HG03175 (cell line): ENCODE data around the gene UTF1.
"Not testable (repeated sequence)": the region's sequence is repeated elsewhere in the genome, so short reads cannot be mapped to it uniquely, and the experiment has no call there.

Experiments used
- ATAC-seq: cut with Tn5 transposase; IDR thresholded peaks from one replicate; pipeline ENCODE4 v1.9.1; 2021; ENCODE audit warnings: mild to moderate bottlenecking, moderate library complexity; ENCODE audit not compliant: unreplicated experiment

Gene UTF1

DNA sequence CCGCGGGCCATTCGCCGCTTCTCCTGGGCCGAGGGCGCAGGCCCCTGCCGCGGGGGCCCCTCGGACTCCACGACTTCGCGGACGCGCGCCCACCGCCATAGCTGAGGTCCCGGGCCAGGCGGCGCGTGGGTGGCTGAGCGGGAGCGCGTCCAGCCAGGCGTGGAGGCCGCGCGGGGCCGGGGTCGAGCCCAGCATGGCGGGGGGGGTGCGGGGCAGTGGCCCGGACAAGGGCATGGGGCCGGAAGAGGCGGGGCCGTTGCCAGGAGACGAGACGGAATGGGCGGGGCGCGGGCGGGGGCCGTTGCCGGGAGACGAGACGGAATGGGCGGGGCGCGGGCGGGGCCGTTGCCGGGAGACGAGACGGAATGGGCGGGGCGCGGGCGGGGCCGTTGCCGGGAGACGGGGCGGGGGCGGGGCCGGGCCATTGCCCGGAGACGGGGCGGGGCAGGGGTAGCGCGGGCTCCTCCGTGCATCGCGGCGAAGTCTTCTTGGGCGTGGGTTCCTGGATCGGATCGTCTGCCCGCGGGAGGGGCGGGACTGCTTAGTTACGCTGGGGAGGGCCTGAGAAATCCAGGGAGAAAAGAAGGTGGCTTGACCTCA, 31.8 kb downstream of the UTF1 start:
- ATAC-seq, result peak; percentile 58

DNA sequence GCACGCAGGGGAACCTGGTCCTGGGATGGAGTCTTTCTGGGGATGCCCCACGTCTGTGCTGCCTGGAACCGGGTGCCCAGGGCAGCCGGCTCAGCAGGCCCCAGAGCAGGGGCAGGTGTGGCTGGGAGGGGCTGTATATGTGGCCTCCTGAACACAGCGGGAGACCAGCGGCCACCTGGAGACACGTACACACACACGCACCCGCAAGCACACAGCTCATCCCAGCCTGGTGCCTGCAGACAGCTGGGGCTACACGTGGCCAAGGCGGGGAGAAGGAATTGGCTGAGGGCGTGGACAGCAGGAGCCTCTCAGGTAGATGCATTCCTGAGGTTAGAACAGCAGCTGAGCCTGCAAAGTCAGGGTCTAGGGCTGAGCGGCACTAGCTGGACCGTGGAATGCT, 32.7 kb downstream of the UTF1 start:
- ATAC-seq, result no peak

GRCh38 chr10:133263674-133264073, 33.7 kb downstream of the UTF1 start:
- no peak for ATAC-seq

DNA sequence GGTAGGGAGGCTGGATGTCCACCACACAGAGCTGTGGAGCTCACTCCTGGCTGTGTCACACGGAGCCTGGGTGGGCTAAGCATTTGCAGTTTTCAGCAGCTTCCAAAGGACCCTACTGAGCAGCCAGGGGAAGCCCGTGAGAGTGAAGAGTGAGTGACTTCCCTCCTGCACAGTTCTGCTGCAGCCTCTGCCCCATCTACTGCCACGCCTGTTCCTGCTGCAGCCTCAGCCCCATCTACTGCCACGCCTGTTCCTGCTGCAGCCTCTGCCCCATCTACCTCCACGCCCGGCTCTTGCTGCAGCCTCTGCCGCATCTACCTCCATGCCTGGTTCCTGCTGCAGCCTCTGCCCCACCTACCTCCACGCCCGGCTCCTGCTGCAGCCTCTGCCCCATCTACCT, 34.4 kb downstream of the UTF1 start:
- ATAC-seq, result no peak

DNA sequence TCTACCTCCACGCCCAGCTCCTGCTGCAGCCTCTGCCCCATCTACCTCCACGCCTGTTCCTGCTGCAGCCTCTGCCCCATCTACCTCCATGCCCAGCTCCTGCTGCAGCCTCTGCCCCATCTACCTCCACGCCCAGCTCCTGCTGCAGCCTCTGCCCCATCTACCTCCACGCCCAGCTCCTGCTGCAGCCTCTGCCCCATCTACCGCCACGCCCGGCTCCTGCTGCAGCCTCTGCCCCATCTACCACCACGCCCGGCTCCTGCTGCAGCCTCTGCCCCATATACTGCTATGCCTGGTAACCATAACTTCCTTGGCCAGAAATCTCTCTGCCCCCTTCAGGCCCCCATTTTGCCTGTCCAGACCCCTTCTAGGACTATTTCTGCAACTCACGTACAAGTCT, 35.0 kb downstream of the UTF1 start:
- ATAC-seq, result not testable (repeated sequence)

- no peak for ATAC-seq
These were observed 36.2 kb downstream of the UTF1 start for GRCh38 chr10:133266056-133266795.

DNA sequence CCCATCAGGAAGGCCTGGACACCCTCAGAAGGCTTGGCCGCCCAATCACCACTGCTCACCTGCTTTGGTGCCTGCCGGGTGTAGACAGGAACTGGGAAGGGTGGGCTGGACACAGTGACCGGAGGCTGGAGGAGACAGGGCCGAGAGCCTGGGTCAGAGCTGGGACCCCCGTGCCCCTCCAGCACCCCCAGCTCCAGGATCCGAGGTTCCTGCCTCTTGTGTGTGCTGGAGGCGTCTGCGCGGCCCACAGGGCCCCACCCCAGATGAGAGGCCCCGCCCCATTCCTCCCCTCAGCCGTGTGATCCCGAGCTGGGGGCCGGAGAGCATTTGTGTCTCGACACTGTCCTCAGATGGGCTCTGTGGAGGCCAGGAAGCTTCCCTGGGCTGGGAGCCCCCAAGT, 37.3 kb downstream of the UTF1 start:
- no peak for ATAC-seq

- ATAC-seq, result no peak
These were observed 37.8 kb downstream of the UTF1 start for GRCh38 chr10:133267829-133268228.

GRCh38 chr10:133268532-133268931, 38.5 kb downstream of the UTF1 start:
- no peak for ATAC-seq

DNA sequence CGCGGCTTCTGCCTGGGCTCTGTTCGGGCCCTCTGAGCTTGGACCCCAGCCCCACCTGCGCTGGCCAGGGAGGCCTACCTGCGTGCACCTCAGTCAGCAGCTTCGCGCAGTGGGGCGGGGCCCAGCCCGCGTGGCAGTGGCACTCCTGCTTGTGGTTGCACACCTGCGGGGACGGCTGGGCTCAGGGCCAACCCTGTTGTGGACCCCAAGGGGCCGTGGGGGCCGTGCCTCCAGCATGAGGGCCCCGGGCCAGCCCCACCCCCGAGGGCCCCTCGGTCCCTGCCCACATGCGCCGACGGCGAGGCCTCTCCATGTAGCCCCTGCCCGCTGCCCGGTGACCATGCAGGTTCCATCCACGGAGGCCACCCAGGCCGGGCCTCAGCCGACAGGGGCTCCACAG, 39.4 kb downstream of the UTF1 start:
- no peak for ATAC-seq

- ATAC-seq, result no peak
These were observed 40.2 kb downstream of the UTF1 start for GRCh38 chr10:133270204-133270603.

DNA sequence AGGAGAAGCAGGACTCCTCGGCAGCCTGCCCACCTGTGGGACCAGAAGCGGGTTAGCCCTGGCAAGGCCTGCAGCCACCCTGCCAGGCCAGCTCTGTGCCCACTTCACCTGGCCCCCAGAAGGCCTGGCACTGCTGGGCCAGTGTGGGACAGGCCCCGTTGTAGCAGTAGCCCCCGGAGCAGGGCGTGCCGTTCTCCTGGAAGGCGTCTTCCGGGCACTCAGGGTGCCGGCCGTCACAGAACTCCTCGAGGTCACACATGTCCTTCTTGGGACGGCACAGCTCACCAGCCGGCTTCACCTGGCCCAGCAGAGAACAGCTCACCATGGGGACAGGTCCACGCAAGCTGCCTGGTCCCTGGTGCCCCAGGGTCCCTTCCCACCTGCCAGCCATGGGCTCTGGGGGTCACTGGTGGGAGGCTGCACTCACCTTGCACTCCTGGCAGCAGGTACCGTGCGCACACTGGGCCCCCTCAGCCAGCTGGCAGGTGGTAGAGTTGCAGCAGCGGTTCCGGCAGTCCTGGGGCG, 40.8 kb downstream of the UTF1 start:
- no peak for ATAC-seq

GRCh38 chr10:133271521-133272300, 41.7 kb downstream of the UTF1 start:
- ATAC-seq, result no peak

DNA sequence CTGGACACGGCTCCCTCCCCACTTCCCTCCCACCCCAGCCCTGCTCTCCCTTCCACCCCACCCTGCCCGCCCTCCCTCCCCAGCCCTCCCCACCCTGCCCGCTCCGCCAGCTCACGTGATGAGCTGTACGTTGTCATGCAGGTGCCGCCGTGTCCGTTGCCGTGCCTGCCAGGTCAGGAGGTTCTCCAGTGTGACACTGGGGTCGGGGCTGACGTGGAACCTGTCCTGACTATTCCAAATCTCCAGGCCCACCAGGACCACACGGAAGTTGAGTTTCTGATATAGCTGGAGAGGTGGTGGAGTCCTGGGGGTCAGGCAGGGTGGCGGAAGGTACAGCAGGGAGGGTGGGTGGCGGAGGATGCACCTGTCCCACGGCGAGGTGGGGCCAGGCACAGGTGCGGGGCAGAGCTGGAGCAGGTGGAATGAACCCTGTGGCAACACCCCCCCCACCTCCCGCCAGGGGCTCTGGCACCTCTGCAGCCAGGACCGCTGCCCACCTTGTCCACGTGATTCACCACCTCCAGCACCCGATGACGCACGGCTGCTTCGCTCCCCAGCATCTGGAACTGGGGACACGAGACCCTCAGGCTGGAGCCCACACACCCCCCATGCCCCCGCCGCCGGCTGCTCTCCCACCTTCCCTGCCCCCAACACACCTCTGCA, 42.4 kb downstream of the UTF1 start:
- ATAC-seq, result no peak

DNA sequence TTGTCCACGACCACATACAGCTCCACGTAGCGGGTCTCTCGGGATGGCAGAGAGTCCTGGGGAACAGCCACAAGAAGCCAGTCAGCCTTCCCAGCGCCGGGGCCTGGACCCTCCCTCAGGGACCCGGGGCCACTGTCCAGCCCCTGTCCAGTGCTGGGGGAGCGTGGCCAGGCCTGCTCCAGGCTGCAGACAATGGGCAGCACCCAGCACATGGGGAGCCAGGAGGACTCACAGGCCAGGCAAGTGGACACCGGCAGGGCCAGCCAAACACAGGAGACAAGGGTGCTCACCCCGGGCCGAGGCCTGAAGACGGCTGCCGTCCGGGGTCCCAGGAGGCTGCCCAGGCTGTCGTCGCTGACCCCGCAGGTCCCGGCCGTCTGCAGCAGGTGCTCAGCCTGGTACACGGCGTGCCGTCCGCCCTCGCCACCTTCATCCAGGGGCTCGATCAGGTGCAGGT, 43.0 kb downstream of the UTF1 start:
- ATAC-seq, result no peak

DNA sequence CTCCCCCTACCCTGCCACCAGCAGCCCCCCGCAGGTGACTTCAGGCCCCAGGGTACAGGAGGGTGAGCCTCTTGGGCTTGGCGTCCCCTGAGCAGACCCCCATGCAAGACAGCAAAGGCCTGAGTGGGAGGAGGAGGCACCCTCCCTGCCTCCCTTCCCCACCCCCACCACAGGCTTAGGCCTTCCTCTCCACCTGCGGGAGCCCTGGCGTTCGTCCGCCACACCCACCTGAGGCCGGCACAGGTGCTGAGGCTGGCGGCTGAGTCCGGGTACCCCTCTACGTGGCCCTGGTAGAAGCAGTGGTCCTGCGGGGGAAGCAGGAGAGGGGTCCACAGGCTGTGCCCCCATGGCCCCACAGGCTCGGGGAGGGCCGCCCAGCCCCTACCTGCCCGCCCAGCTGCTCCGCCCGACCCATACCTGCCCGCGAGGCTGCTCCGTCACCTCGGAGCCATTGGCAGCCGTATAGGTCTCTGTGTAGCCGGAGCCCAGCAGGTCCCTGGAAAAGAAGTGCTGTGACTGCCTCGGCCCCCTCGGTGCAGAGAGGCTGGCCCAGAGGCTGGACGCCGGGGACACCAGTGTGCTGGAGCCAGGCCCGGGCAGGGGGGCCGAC, 43.6 kb downstream of the UTF1 start:
- ATAC-seq, result no peak

GRCh38 chr10:133274751-133275683, 45.0 kb downstream of the UTF1 start:
- peak; percentile 48 for ATAC-seq

DNA sequence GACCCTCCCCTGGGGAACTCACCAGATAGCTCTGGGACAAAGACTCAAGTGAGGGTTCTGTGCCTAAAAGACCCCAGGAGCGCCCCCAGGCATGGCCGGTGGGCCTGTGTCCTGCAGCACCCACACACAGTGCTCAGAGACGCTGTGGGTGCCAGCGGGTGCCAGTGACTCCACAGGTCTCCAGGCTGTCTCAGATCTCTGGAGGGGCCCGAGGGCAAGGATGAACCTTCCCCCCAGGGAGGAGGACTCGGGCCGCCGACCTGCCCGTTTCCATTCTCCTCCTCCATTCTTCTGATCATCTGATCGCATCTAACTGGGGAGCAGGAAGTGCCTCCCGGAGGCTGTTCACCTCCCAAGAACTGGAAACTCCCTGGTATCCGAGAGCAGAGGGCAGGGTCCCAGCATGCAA, 45.7 kb downstream of the UTF1 start:
- peak; percentile 39 for ATAC-seq

DNA sequence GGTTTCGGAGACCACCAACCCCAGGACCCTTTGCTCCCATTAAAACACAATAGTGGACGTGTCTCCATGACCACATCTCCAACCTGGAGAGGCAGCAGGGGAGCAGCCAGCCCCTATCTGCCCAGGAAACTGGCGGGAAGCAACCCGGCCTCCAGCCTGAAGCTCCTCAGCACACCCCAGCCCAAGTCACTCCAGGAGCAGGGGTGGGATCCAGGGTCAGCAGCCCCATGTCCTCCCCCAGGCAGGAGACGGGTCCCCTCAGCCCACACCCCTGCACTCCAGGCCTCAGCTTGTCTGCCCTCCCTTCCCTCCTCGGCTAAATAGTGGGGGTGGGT, 46.0 kb downstream of the UTF1 start:
- no peak for ATAC-seq
